HepG2 (cell line): ENCODE results near the gene ZCCHC17. TPM values are rescaled to one million over a fixed set of nuclear protein-coding genes. Genes with fewer than 3 reads are reported as not detected.

Experiments used
- AHR ChIP-seq: IDR thresholded peaks from 2 replicates; pipeline ENCODE4 v1.6.1; 2018; ENCODE audit warnings: missing genetic modification reagents, missing compliant biosample characterization
- CCAR2 ChIP-seq: fragments of 200-400 bp; formaldehyde crosslinking; optimal IDR thresholded peaks from 2 replicates; pipeline ENCODE3; 2018; ENCODE audit warnings: low read depth, mild to moderate bottlenecking, low read length, moderate library complexity
- RBM39 ChIP-seq: fragments of 200-400 bp; formaldehyde crosslinking; IDR thresholded peaks from one replicate; pipeline ENCODE4 v1.6.1; 2018; ENCODE audit warnings: antibody characterized with exemption, mild to moderate bottlenecking, low read depth, low read length; ENCODE audit not compliant: poor library complexity, severe bottlenecking
- RFX3 ChIP-seq: IDR thresholded peaks from 2 replicates; pipeline ENCODE4 v1.6.1; 2016; ENCODE audit warnings: missing biosample characterization, missing genetic modification reagents
- RORA ChIP-seq: sonication (generic); formaldehyde crosslinking; IDR thresholded peaks from 2 replicates; pipeline ENCODE4 v1.5.0; 2020; ENCODE audit warnings: mild to moderate bottlenecking, missing genetic modification reagents, moderate library complexity
- SATB2 ChIP-seq: sonication (generic); formaldehyde crosslinking; IDR thresholded peaks from 2 replicates; pipeline ENCODE4 v1.5.0; 2020; ENCODE audit warnings: missing genetic modification reagents
- TMF1 ChIP-seq: sonication (generic); formaldehyde crosslinking; IDR thresholded peaks from 2 replicates; pipeline ENCODE4 v1.8.1; 2022; ENCODE audit warnings: low read depth, missing genetic modification reagents
- ZEB1 ChIP-seq: IDR thresholded peaks from 2 replicates; pipeline ENCODE4 v1.6.1; 2012; ENCODE audit warnings: mild to moderate bottlenecking, low read depth, inconsistent platforms; ENCODE audit not compliant: insufficient replicate concordance
- ZGPAT ChIP-seq: IDR thresholded peaks from 2 replicates; pipeline ENCODE4 v1.6.1; 2016; ENCODE audit warnings: mild to moderate bottlenecking
- ZNF281 ChIP-seq: sonication (generic); formaldehyde crosslinking; IDR thresholded peaks from 2 replicates; pipeline ENCODE4 v1.4.0; 2020; ENCODE audit warnings: missing genetic modification reagents, borderline replicate concordance
- ZNF652 ChIP-seq: IDR thresholded peaks from 2 replicates; pipeline ENCODE4 v1.6.1; 2016; ENCODE audit warnings: low read depth, borderline replicate concordance
- polyA plus RNA-seq, 8 experiments: library from polyadenylated mRNA; depleted of rRNA in 3 of 8; stranded (reverse) in 7 of 8; unstranded in 1 of 8; fragments of >200 nt; fragmentation: Illumina TruSeq in 4 of 8; extraction: Trizol in 4 of 8; gene quantifications; 2 replicates each; pipeline versions ENCODE4 v1.2.1 to v1.2.3, GENCODE V29; 2011 to 2016; ENCODE audit warnings: low read depth in 4 of 8, missing spikeins in 1 of 8, mixed read lengths in 1 of 8; ENCODE audit not compliant: insufficient read depth in 1 of 8
- total RNA-seq, 5 experiments: library from RNA; depleted of rRNA; stranded (reverse); fragments of >200 nt; fragmentation: Illumina TruSeq; extraction: Trizol; gene quantifications; 2 replicates each; pipeline ENCODE4 v1.2.3, GENCODE V29; 2016; ENCODE audit warnings: low read depth in 1 of 5
- TF ChIP-seq, protein P1 (sequence below): IDR thresholded peaks from 2 replicates; pipeline ENCODE4 v1.6.1; 2016; ENCODE audit warnings: low read depth
- TF ChIP-seq, protein P2 (sequence below): sonication (generic); formaldehyde crosslinking; IDR thresholded peaks from one replicate; pipeline ENCODE4 v1.5.1; 2020; ENCODE audit warnings: mild to moderate bottlenecking, missing genetic modification reagents; ENCODE audit errors: not compliant biosample characterization
- TF ChIP-seq, protein P3 (sequence below): sonication (generic); formaldehyde crosslinking; IDR thresholded peaks from 2 replicates; pipeline ENCODE4 v1.5.1; 2020; ENCODE audit warnings: missing genetic modification reagents, mild to moderate bottlenecking, borderline replicate concordance

The ZCCHC17 gene
- total and polyA plus RNA-seq, 2 of the 13 experiments (the other 11 are each of a cell fraction or from before 2014, with no cell fraction given): 20.5 to 53.0 TPM

GRCh38 chr1:31394584-31395193 lies 97.9 kb downstream of the ZCCHC17 start (continued):
- TF ChIP-seq, protein P1, sequence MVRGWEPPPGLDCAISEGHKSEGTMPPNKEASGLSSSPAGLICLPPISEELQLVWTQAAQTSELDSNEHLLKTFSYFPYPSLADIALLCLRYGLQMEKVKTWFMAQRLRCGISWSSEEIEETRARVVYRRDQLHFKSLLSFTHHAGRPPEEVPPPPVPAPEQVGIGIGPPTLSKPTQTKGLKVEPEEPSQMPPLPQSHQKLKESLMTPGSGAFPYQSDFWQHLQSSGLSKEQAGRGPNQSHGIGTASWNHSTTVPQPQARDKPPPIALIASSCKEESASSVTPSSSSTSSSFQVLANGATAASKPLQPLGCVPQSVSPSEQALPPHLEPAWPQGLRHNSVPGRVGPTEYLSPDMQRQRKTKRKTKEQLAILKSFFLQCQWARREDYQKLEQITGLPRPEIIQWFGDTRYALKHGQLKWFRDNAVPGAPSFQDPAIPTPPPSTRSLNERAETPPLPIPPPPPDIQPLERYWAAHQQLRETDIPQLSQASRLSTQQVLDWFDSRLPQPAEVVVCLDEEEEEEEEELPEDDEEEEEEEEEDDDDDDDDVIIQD (CRISPR knock-in tag): no peak
- no peak for TF ChIP-seq SATB2 (CRISPR knock-in tag)
- TF ChIP-seq TMF1 (CRISPR knock-in tag): no peak
- no peak for TF ChIP-seq ZNF281 (CRISPR knock-in tag)
- TF ChIP-seq RBM39: peak; percentile 44
- no peak for TF ChIP-seq AHR (CRISPR knock-in tag)
- TF ChIP-seq RFX3: no peak
- TF ChIP-seq RORA (CRISPR knock-in tag): no peak
- TF ChIP-seq, protein P2, sequence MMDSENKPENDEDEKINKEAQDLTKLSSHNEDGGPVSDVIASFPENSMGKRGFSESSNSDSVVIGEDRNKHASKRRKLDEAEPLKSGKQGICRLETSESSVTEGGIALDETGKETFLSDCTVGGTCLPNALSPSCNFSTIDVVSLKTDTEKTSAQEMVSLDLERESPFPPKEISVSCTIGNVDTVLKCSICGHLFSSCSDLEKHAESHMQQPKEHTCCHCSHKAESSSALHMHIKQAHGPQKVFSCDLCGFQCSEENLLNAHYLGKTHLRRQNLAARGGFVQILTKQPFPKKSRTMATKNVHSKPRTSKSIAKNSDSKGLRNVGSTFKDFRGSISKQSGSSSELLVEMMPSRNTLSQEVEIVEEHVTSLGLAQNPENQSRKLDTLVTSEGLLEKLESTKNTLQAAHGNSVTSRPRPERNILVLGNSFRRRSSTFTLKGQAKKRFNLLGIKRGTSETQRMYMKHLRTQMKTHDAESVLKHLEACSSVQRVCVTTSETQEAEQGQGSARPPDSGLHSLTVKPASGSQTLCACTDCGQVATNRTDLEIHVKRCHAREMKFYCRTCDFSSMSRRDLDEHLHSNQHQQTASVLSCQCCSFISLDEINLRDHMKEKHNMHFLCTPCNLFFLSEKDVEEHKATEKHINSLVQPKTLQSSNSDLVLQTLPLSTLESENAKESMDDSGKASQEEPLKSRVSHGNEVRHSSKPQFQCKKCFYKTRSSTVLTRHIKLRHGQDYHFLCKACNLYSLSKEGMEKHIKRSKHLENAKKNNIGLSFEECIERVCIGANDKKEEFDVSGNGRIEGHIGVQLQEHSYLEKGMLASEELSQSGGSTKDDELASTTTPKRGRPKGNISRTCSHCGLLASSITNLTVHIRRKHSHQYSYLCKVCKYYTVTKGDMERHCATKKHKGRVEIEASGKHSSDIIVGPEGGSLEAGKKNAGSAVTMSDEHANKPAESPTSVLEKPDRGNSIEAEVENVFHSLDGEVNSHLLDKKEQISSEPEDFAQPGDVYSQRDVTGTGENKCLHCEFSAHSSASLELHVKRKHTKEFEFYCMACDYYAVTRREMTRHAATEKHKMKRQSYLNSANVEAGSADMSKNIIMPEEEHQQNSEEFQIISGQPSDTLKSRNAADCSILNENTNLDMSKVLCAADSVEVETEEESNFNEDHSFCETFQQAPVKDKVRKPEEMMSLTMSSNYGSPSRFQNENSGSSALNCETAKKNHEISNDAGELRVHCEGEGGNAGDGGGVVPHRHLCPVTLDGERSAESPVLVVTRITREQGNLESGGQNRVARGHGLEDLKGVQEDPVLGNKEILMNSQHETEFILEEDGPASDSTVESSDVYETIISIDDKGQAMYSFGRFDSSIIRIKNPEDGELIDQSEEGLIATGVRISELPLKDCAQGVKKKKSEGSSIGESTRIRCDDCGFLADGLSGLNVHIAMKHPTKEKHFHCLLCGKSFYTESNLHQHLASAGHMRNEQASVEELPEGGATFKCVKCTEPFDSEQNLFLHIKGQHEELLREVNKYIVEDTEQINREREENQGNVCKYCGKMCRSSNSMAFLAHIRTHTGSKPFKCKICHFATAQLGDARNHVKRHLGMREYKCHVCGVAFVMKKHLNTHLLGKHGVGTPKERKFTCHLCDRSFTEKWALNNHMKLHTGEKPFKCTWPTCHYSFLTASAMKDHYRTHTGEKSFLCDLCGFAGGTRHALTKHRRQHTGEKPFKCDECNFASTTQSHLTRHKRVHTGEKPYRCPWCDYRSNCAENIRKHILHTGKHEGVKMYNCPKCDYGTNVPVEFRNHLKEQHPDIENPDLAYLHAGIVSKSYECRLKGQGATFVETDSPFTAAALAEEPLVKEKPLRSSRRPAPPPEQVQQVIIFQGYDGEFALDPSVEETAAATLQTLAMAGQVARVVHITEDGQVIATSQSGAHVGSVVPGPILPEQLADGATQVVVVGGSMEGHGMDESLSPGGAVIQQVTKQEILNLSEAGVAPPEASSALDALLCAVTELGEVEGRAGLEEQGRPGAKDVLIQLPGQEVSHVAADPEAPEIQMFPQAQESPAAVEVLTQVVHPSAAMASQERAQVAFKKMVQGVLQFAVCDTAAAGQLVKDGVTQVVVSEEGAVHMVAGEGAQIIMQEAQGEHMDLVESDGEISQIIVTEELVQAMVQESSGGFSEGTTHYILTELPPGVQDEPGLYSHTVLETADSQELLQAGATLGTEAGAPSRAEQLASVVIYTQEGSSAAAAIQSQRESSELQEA: peak; percentile 36
- TF ChIP-seq, protein P3, sequence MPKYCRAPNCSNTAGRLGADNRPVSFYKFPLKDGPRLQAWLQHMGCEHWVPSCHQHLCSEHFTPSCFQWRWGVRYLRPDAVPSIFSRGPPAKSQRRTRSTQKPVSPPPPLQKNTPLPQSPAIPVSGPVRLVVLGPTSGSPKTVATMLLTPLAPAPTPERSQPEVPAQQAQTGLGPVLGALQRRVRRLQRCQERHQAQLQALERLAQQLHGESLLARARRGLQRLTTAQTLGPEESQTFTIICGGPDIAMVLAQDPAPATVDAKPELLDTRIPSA: no peak
- TF ChIP-seq ZGPAT: 0 out of 2 replicates have a peak, but pooled peaks have one; percentile 25
- no peak for TF ChIP-seq CCAR2
- TF ChIP-seq ZEB1: no peak
- no peak for TF ChIP-seq ZNF652 (CRISPR knock-in tag)
